PC-3 (cell line): ENCODE results near the gene JAZF1. TPM values are rescaled to one million over a fixed set of nuclear protein-coding genes. Genes with fewer than 3 reads are reported as not detected.

ENCODE experiments used
- ATAC-seq: fragments of 200-7000 bp; cut with Tn5 transposase; 2 replicates; pipeline ENCODE4 v1.9.1; 2020; ENCODE audit warnings: mild to moderate bottlenecking, moderate library complexity
- BruUV-seq: library from RNA; stranded (reverse); fragments of 400-500 nt; replicated peaks from 2 replicates; lab custom pipeline; 2021; lab: Mats Ljungman, UMichigan
- CTCF ChIA-PET: fragments of 300-600 bp; sonication (Branson Sonifier 250); formaldehyde crosslinking; loops from one replicate; lab custom pipeline; 2022; ENCODE audit warnings: antibody characterized with exemption; lab: Charles Lee
- POLR2A ChIA-PET: fragments of 300-600 bp; sonication (Branson Sonifier 250); formaldehyde crosslinking; loops from one replicate; lab custom pipeline; 2022; ENCODE audit warnings: antibody characterized with exemption; ENCODE audit not compliant: unreplicated experiment; lab: Charles Lee
- DNase-seq: peaks from one replicate; pipeline ENCODE4 v3.0.0-alpha.2; 2015
- H2AFZ ChIP-seq: fragments of 300-600 bp; sonication (generic); 2 replicates; pipeline ENCODE4 v1.6.0; 2016; ENCODE audit warnings: antibody characterized with exemption, low read length
- H3F3A ChIP-seq: fragments of 300-600 bp; sonication (generic); one replicate; pipeline ENCODE4 v1.6.0; 2017; ENCODE audit warnings: antibody characterized with exemption, low read length, control low read depth, mild to moderate bottlenecking; ENCODE audit not compliant: unreplicated experiment
- H3K27ac ChIP-seq: fragments of 300-600 bp; sonication (generic); 2 replicates; pipeline ENCODE4 v1.5.1; 2016; ENCODE audit warnings: mild to moderate bottlenecking, low read length
- H3K27me3 ChIP-seq: fragments of 300-600 bp; sonication (generic); 2 replicates; pipeline ENCODE4 v1.6.1; 2016; ENCODE audit warnings: low read length, mixed read lengths
- H3K36me3 ChIP-seq: fragments of 300-600 bp; sonication (generic); 2 replicates; pipeline ENCODE4 v1.6.1; 2016; ENCODE audit warnings: low read depth, mixed run types, low read length, mixed read lengths
- H3K4me1 ChIP-seq: fragments of 300-600 bp; sonication (generic); 2 replicates; pipeline ENCODE4 v1.5.1; 2016; ENCODE audit warnings: low read length; ENCODE audit not compliant: insufficient read depth
- H3K4me2 ChIP-seq: fragments of 300-600 bp; sonication (generic); 2 replicates; pipeline ENCODE4 v1.6.0; 2016; ENCODE audit warnings: low read length
- H3K4me3 ChIP-seq: fragments of 300-600 bp; sonication (generic); 2 replicates; pipeline ENCODE4 v1.5.1; 2016; ENCODE audit warnings: mild to moderate bottlenecking, low read length, mixed read lengths
- H3K79me2 ChIP-seq: fragments of 300-600 bp; sonication (generic); 2 replicates; pipeline ENCODE4 v1.6.1; 2017; ENCODE audit warnings: low read length, mixed read lengths
- H3K9ac ChIP-seq: fragments of 300-600 bp; sonication (generic); 2 replicates; pipeline ENCODE4 v1.6.0; 2016; ENCODE audit warnings: mild to moderate bottlenecking, low read length
- H3K9me2 ChIP-seq: fragments of 300-600 bp; sonication (generic); replicated peaks from 2 replicates; pipeline ENCODE4 v1.6.1; 2016; ENCODE audit warnings: mixed run types, low read length, mixed read lengths
- H3K9me3 ChIP-seq: fragments of 300-600 bp; sonication (generic); 2 replicates; pipeline ENCODE4 v1.6.1; 2016; ENCODE audit warnings: low read length, mixed read lengths
- H4K20me1 ChIP-seq: fragments of 300-600 bp; sonication (generic); 2 replicates; pipeline ENCODE4 v1.6.1; 2016; ENCODE audit warnings: low read length, mixed read lengths
- EZH2 ChIP-seq: fragments of 300-600 bp; sonication (generic); IDR thresholded peaks from one replicate; pipeline ENCODE4 v1.6.1; 2017; ENCODE audit warnings: antibody characterized with exemption, mild to moderate bottlenecking, low read length; ENCODE audit not compliant: unreplicated experiment
- EZH2phosphoT487 ChIP-seq: fragments of 300-600 bp; sonication (generic); IDR thresholded peaks from 2 replicates; pipeline ENCODE4 v1.6.1; 2018; ENCODE audit warnings: mild to moderate bottlenecking, antibody characterized with exemption, low read length, borderline replicate concordance
- intact Hi-C: fragments of 100-400 bp; cut with micrococcal nuclease; formaldehyde crosslinking; loops from 2 replicates; pipeline ENCODE4 v1.9.0; 2023
- total RNA-seq: library from RNA; depleted of rRNA; stranded (reverse); fragments of >200 nt; gene quantifications from 2 replicates; pipeline ENCODE4 v1.2.3, GENCODE V29; 2014
- TF ChIP-seq, protein P1 (sequence below): fragments of 300-600 bp; sonication (generic); conservative IDR thresholded peaks from 2 replicates; pipeline ENCODE4 v1.5.1; 2017; ENCODE audit warnings: antibody characterized with exemption, low read depth, mild to moderate bottlenecking, low read length

Gene JAZF1
- total RNA-seq, 1 experiment from 2014 or later, result 2.3 TPM

DNA sequence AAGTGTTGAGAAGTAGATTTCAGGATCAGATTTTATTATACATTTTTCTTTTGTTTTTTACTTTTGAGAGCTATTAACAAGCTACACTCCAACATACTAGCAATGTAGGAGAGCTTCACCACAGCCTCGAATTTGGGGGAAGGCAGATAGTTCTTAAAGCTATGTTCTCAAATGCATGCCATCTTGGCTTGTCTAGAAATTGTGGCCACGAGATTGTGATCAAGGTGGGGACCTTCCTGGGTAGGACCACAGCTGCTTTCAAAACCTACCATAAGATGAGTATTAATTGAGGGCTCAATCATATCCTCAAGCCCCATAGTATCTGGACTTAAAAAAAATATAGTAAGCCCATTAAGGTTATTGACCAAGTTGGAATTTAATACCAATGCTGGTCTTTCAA is 27.9 kb upstream of the JAZF1 start:
- no peak overlapping the region for H3K4me2 ChIP-seq
- ChIA-PET POLR2A (no interaction called here), CTCF (interaction anchor here (0.7 kb wide), 1 partner anchor 34 kb away, joined by 5 read pairs; no protein-coding TSS in a partner anchor)
- no peak overlapping the region for H3K27ac ChIP-seq
- H3K4me1 ChIP-seq, result no peaks in the 10 kb centered on the region
- H3K27me3 ChIP-seq, result no peaks in the 10 kb centered on the region
- H4K20me1 ChIP-seq, result no peaks in the 10 kb centered on the region
- H3K4me3 ChIP-seq, result no peak overlapping the region
- ATAC-seq (no peak), DNase-seq (no peak)
- H3K9me3 ChIP-seq, result no peaks in the 10 kb centered on the region
- TF ChIP-seq, protein P1, sequence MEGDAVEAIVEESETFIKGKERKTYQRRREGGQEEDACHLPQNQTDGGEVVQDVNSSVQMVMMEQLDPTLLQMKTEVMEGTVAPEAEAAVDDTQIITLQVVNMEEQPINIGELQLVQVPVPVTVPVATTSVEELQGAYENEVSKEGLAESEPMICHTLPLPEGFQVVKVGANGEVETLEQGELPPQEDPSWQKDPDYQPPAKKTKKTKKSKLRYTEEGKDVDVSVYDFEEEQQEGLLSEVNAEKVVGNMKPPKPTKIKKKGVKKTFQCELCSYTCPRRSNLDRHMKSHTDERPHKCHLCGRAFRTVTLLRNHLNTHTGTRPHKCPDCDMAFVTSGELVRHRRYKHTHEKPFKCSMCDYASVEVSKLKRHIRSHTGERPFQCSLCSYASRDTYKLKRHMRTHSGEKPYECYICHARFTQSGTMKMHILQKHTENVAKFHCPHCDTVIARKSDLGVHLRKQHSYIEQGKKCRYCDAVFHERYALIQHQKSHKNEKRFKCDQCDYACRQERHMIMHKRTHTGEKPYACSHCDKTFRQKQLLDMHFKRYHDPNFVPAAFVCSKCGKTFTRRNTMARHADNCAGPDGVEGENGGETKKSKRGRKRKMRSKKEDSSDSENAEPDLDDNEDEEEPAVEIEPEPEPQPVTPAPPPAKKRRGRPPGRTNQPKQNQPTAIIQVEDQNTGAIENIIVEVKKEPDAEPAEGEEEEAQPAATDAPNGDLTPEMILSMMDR, result no peak
- no peak for TF ChIP-seq EZH2
- TF ChIP-seq EZH2phosphoT487, result no peak
- H3F3A ChIP-seq, result no peaks in the 10 kb centered on the region
- H3K9ac ChIP-seq, result no peak overlapping the region
- no peaks in the 10 kb centered on the region for H3K79me2 ChIP-seq
- no TSS peak for BruUV-seq
- H3K36me3 ChIP-seq, result no peaks in the 10 kb centered on the region
- intact Hi-C loops, result no loop called here
- no peaks in the 10 kb centered on the region for H3K9me2 ChIP-seq
- H2AFZ ChIP-seq, result no peak overlapping the region

DNA sequence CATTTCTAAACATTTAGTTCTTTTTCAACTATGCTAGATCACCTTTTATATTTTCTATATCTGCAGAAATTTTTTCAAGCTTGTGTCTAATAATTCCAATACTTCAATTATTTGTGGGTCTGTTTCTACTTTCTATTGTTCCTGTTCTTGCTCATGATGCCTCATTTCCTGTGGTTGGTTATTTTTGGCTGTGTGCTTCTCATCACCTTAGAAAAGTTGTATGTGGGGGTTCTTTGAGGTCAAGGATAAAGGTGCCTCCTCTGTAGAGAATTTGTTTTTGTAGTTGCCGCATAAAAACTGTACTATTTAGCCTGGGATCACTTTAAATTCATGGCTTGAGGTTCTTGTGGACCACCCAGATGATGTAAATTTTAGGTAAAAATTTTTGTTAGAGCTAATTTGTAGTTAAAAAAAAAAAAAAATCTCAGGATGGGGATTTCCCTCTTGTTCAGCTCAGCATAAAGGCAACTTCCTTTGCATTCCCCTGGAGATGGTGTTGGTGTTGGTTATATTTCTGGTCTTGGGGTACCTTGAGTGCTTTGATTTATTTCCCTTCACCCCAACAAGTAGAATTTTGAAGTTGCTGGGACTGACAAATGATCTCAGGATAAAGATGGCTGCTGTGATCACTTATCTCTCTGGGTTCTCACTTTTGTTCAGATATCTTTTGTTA is 27.0 kb upstream of the JAZF1 start:
- no TSS peak for BruUV-seq
- Histone ChIP-seq H3K4me3 (no peak overlapping the region), H3K4me1 (no peaks in the 10 kb centered on the region), H3F3A (no peaks in the 10 kb centered on the region), H3K9me3 (no peaks in the 10 kb centered on the region), H3K27me3 (no peaks in the 10 kb centered on the region), H3K9me2 (no peaks in the 10 kb centered on the region), H2AFZ (no peak overlapping the region), H3K4me2 (no peak overlapping the region), H4K20me1 (no peaks in the 10 kb centered on the region), H3K36me3 (no peaks in the 10 kb centered on the region), H3K79me2 (no peaks in the 10 kb centered on the region), H3K9ac (no peak overlapping the region), H3K27ac (no peak overlapping the region)
- peak; percentile 28 for DNase-seq
- POLR2A ChIA-PET, result no interaction called here
- intact Hi-C loops, result no loop called here
- CTCF ChIA-PET, result no interaction called here
- ATAC-seq, result no peak; the same call in 1 of the 2 replicates
- TF ChIP-seq, protein P1, result no peak
- no peak for TF ChIP-seq EZH2
- TF ChIP-seq EZH2phosphoT487, result no peak

DNA sequence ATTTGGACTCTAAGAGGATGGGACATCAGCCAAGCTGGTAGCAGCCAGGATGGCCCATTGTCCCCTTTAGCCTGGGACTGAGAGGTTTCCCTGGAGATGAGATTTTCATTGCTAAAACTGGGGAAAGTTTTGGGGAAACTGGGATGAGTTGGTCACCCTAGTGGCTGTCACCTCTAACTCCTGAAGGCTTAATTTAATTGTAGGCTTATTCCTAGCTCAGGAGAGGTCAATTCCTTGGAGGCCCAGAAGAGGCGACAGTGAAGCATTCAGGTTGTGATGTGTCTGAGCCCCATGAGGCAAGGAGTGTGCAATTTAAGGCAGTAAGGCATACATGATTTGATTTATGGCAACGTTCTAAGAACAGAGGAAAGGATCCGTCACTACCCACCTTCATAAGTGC is 24.9 kb upstream of the JAZF1 start:
- ChIA-PET POLR2A (no interaction called here), CTCF (no interaction called here)
- no peaks in the 10 kb centered on the region for H3K79me2 ChIP-seq
- intact Hi-C loops, result no loop called here
- no peak overlapping the region for H3K9ac ChIP-seq
- BruUV-seq, result no TSS peak
- H3K4me2 ChIP-seq, result no peak overlapping the region
- H3K4me3 ChIP-seq, result no peak overlapping the region
- ATAC-seq, result no peak
- no peaks in the 10 kb centered on the region for H4K20me1 ChIP-seq
- no peaks in the 10 kb centered on the region for H3F3A ChIP-seq
- TF ChIP-seq EZH2phosphoT487, result no peak
- TF ChIP-seq, protein P1, result no peak
- TF ChIP-seq EZH2, result no peak
- no peaks in the 10 kb centered on the region for H3K9me3 ChIP-seq
- no peak for DNase-seq
- H3K27ac ChIP-seq, result no peak overlapping the region
- no peak overlapping the region for H2AFZ ChIP-seq
- H3K27me3 ChIP-seq, result peaks cover 16% of the 10 kb centered on the region
- H3K36me3 ChIP-seq, result no peaks in the 10 kb centered on the region
- no peaks in the 10 kb centered on the region for H3K4me1 ChIP-seq
- H3K9me2 ChIP-seq, result no peaks in the 10 kb centered on the region
